ENCODE measurements around the gene G6PC1. TPM values are rescaled to one million over a fixed set of nuclear protein-coding genes. Genes with fewer than 3 reads are reported as not detected.
"Not testable (repeated sequence)": the region's sequence is repeated elsewhere in the genome, so short reads cannot be mapped to it uniquely, and the experiment has no call there.

Gene G6PC1
- total RNA-seq, 6 experiments from 2014 or later = 64.5 to 505 (median 185) TPM

- Histone ChIP-seq H3K4me1 (peaks cover 0 to 28% (median 9%) of the 10 kb centered on the region in 4 donors), H3K36me3 (no peaks in the 10 kb centered on the region), H3K27me3 (no peaks in the 10 kb centered on the region), H3K9me3 (no peaks in the 10 kb centered on the region), H3K4me3 (peak overlapping the region in 2 of 3 donors; percentile 17 to 27), H3K27ac (peak overlapping the region in 2 of 3 donors; percentile 20 to 29)
- DNase-seq (no peak), ATAC-seq (no peak)
- TF ChIP-seq POLR2A (IDR thresholded peaks at IDR 0.05) (no peak), CTCF (IDR thresholded peaks at IDR 0.05) (no peak)
- 60% methylated on average over 4 of the region's 4 CpGs for WGBS (ENCODE audit: insufficient coverage, low coverage, low lambda C conversion rate, missing lambda C conversion rate)
- intact Hi-C loops (cut with DNase I) = no loop called here
Measured at GRCh38 chr17:42853004-42853403, 47.6 kb upstream of the G6PC1 start.

- Histone ChIP-seq H3K36me3 (no peaks in the 10 kb centered on the region), H3K4me1 (peaks cover 0 to 28% (median 9%) of the 10 kb centered on the region in 4 donors), H3K9me3 (no peaks in the 10 kb centered on the region), H3K4me3 (peak overlapping the region in 1 of 3 donors; percentile 27), H3K27ac (no peak overlapping the region), H3K27me3 (no peaks in the 10 kb centered on the region)
- WGBS (ENCODE audit: insufficient coverage, low coverage, low lambda C conversion rate, missing lambda C conversion rate) = 71% methylated on average over 5 of the region's 5 CpGs
- DNase-seq = no peak
- TF ChIP-seq CTCF (IDR thresholded peaks at IDR 0.05) = no peak
- TF ChIP-seq POLR2A (IDR thresholded peaks at IDR 0.05) = no peak
- ATAC-seq = no peak
- intact Hi-C loops (cut with DNase I) = no loop called here
Measured at GRCh38 chr17:42853597-42853967, 47.0 kb upstream of the G6PC1 start.

GRCh38 chr17:42853968-42854790 is 46.4 kb upstream of the G6PC1 start:
- Histone ChIP-seq H3K4me3 (no peak overlapping the region), H3K27me3 (no peaks in the 10 kb centered on the region), H3K4me1 (peaks cover 0 to 27% (median 9%) of the 10 kb centered on the region in 4 donors), H3K27ac (no peak overlapping the region), H3K9me3 (no peaks in the 10 kb centered on the region), H3K36me3 (no peaks in the 10 kb centered on the region)
- DNase-seq (no peak), ATAC-seq (no peak)
- TF ChIP-seq CTCF (IDR thresholded peaks at IDR 0.05) (no peak), POLR2A (IDR thresholded peaks at IDR 0.05) (no peak)
- 64% methylated on average over 3 of the region's 15 CpGs for WGBS (ENCODE audit: insufficient coverage, low coverage, low lambda C conversion rate, missing lambda C conversion rate)
- intact Hi-C loops (cut with DNase I) = no loop called here

- Histone ChIP-seq H3K36me3 (no peaks in the 10 kb centered on the region), H3K27me3 (no peaks in the 10 kb centered on the region), H3K9me3 (no peaks in the 10 kb centered on the region), H3K4me3 (no peak overlapping the region), H3K4me1 (peaks cover 0 to 17% (median 4%) of the 10 kb centered on the region in 4 donors), H3K27ac (no peak overlapping the region)
- peak; percentile 80 to 91 (median 88) for ATAC-seq
- TF ChIP-seq CTCF (IDR thresholded peaks at IDR 0.05) (no peak), POLR2A (IDR thresholded peaks at IDR 0.05) (no peak)
- DNase-seq = peak; percentile 83 to 87 (median 85)
- intact Hi-C loops (cut with DNase I) = no loop called here
- 14% methylated on average over 6 of the region's 8 CpGs for WGBS (ENCODE audit: insufficient coverage, low coverage, low lambda C conversion rate, missing lambda C conversion rate)
Measured at GRCh38 chr17:42855048-42855596, 45.5 kb upstream of the G6PC1 start.

- H3K27ac ChIP-seq; H3K4me3 ChIP-seq; H3K36me3 ChIP-seq; H3K27me3 ChIP-seq; DNase-seq; H3K9me3 ChIP-seq; intact Hi-C loops (cut with DNase I); ATAC-seq: not testable (repeated sequence)
- 40% methylated on average over 1 of the region's 8 CpGs for WGBS (ENCODE audit: insufficient coverage, low coverage, low lambda C conversion rate, missing lambda C conversion rate)
- H3K4me1 ChIP-seq = peaks cover 0 to 11% (median 4%) of the 10 kb centered on the region in 4 donors
Measured at GRCh38 chr17:42856093-42856492, 44.5 kb upstream of the G6PC1 start.

GRCh38 chr17:42856516-42856915 is 44.1 kb upstream of the G6PC1 start:
- intact Hi-C loops (cut with DNase I); DNase-seq; H3K27ac ChIP-seq; H3K36me3 ChIP-seq; H3K4me3 ChIP-seq; H3K27me3 ChIP-seq; H3K9me3 ChIP-seq: not testable (repeated sequence)
- peaks cover 0 to 11% (median 4%) of the 10 kb centered on the region in 4 donors for H3K4me1 ChIP-seq
- WGBS (ENCODE audit: insufficient coverage, low coverage, low lambda C conversion rate, missing lambda C conversion rate) = 49% methylated on average over 6 of the region's 8 CpGs
- ATAC-seq = peak in 2 of 4 donors; percentile 39 to 48
